ENCODE measurements around the gene MPL.
"Not testable (repeated sequence)": the region's sequence is repeated elsewhere in the genome, so short reads cannot be mapped to it uniquely, and the experiment has no call there.

MPL gene

GRCh38 chr1:43354936-43355335 is 17.3 kb downstream of the MPL start:
- DNase-seq (ENCODE audit: low read depth in 2 of 2): no peak

- DNase-seq (ENCODE audit: low read depth in 2 of 2): no peak
Measured at GRCh38 chr1:43357251-43357650, 19.6 kb downstream of the MPL start.

GRCh38 chr1:43358121-43358745 is 20.6 kb downstream of the MPL start:
- no peak for DNase-seq (ENCODE audit: low read depth in 2 of 2)

GRCh38 chr1:43358746-43359693 is 21.4 kb downstream of the MPL start, which contains the start of gene CDC20:
Gene CDC20, plus strand, starts transcription at chr1:43358981. Its CDS starts 235 bp downstream, at chr1:43359216.
- DNase-seq (ENCODE audit: low read depth in 2 of 2): peak; percentile 86 to 96

- DNase-seq (ENCODE audit: low read depth in 2 of 2): no peak
Measured at GRCh38 chr1:43359696-43360095, 22.1 kb downstream of the MPL start.

GRCh38 chr1:43360616-43361015 is 23.0 kb downstream of the MPL start:
- DNase-seq (ENCODE audit: low read depth in 2 of 2): no peak

- DNase-seq (ENCODE audit: low read depth in 2 of 2): no peak
Measured at GRCh38 chr1:43363283-43363934, 25.8 kb downstream of the MPL start.

- DNase-seq (ENCODE audit: low read depth in 2 of 2): no peak
Measured at GRCh38 chr1:43363935-43364525, 26.4 kb downstream of the MPL start.

GRCh38 chr1:43365678-43366077 is 28.1 kb downstream of the MPL start:
- no peak for DNase-seq (ENCODE audit: low read depth in 2 of 2)

GRCh38 chr1:43366179-43366578 is 28.6 kb downstream of the MPL start:
- no peak for DNase-seq (ENCODE audit: low read depth in 2 of 2)

- DNase-seq (ENCODE audit: low read depth in 2 of 2): no peak
Measured at GRCh38 chr1:43366601-43367025, 29.0 kb downstream of the MPL start.

GRCh38 chr1:43367026-43367903 is 29.6 kb downstream of the MPL start:
- no peak for DNase-seq (ENCODE audit: low read depth in 2 of 2)

GRCh38 chr1:43367904-43368645 is 30.5 kb downstream of the MPL start, which contains the start of gene ELOVL1:
Gene ELOVL1, minus strand, starts transcription at chr1:43368011. Its CDS starts 2,402 bp downstream, at chr1:43365609.
- peak; percentile 57 to 81 for DNase-seq (ENCODE audit: low read depth in 2 of 2)

GRCh38 chr1:43368646-43369020 is 31.0 kb downstream of the MPL start:
- DNase-seq (ENCODE audit: low read depth in 2 of 2): no peak

GRCh38 chr1:43369779-43370178 is 32.2 kb downstream of the MPL start:
- not testable (repeated sequence) for DNase-seq (ENCODE audit: low read depth in 2 of 2)

GRCh38 chr1:43370564-43370963 is 32.9 kb downstream of the MPL start:
- DNase-seq (ENCODE audit: low read depth in 2 of 2): no peak

GRCh38 chr1:43372172-43372571 is 34.6 kb downstream of the MPL start:
- no peak for DNase-seq (ENCODE audit: low read depth in 2 of 2)

- DNase-seq (ENCODE audit: low read depth in 2 of 2): no peak
Measured at GRCh38 chr1:43373066-43373940, 35.7 kb downstream of the MPL start.

GRCh38 chr1:43376723-43377235 is 39.2 kb downstream of the MPL start:
- no peak for DNase-seq (ENCODE audit: low read depth in 2 of 2)
